Measurements from ENCODE around the gene RRM2. TPM values are rescaled to one million over a fixed set of nuclear protein-coding genes. Genes with fewer than 3 reads are reported as not detected.

Gene RRM2
- total RNA-seq, 2 experiments from 2014 or later = 571 to 604 TPM

DNA sequence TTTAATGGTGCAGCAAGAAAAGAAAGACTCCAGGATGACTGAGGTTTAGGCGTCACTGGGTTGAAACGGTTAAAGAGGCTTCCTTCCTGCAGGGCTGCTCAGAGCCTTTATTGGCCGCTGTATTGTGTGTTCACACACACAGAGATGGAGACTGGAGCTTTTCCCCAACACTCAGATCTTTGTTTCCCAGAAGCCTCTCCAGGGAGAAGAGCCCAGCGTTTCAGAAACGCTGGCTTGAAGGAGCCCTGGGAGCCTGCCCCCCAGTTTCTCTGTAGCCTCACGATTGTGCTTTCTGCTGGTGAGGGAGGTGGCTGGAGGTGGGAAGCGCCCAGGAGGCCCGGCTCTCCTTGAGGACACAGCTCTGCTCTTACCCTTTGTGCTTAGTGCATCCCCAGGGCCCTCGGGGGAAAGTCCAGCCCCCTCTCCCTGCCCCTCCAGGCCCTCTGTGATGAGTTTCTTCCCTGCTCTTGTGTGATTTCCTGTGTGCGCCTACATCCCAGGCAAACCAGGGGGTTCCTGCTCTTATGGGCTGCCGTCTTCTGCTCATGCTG, 37.1 kb downstream of the RRM2 start:
- no peak overlapping the region for H3K4me3 Mint-ChIP-seq
- DNase-seq (no peak), ATAC-seq (peak; percentile 40)
- CTCF ChIA-PET = interaction anchor here (1.2 to 5.4 kb wide), 6 partner anchors 18 to 276 kb away, joined by 3 to 28 read pairs (median 7); partner anchors contain the start of gene HPCAL1
- no peaks in the 10 kb centered on the region for H3K27me3 Mint-ChIP-seq (ENCODE audit: low read depth)
- peaks cover 48% of the 10 kb centered on the region for H3K36me3 Mint-ChIP-seq (ENCODE audit: low read depth)
- peaks cover 29% of the 10 kb centered on the region for H3K4me1 Mint-ChIP-seq (ENCODE audit: low read depth)
- POLR2A ChIA-PET = no interaction called here
- H3K27ac Mint-ChIP-seq = peak overlapping the region; percentile 88
- H3K9me3 Mint-ChIP-seq (ENCODE audit: insufficient read depth) = no peaks in the 10 kb centered on the region

DNA sequence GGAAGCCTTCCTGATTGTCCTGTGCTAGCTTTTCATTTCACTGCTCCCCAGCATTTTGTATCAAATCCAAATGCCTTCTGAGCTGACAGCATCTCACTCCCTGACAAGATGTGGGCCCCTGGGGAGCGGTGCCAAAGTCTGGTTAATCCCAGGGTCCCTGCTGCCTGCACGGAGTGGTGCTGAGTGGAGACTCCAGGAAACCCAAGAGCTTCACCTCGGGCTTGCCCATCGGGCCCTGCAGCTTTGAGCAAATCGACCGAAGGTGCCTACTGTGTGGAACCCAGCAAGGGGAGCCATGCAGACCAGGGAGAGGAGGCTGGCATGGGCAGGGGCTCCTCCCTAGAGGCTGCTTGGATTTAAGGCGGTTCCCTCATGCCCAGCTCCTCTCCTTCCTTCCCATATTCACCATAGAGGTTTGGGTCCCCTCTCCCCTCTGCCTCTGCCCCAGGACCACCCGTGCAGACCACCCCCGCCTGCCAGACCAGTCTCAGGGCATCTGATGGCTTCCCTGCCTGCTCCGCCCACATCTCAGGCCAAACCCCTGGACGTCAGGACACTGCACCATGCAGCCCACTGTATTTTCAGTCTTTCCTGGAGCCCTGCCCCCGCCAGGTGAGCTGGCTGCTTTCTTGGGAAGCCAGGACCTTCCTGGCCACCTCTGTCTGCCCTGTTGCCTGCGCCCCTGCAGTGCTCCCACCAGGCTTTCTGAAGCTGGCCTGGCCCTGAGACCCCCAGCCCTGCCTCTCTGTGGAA, 37.8 kb downstream of the RRM2 start:
- CTCF ChIA-PET = interaction anchor here (1.2 to 5.4 kb wide), 6 partner anchors 19 to 275 kb away, joined by 3 to 28 read pairs (median 7); partner anchors contain the start of gene HPCAL1
- Mint-ChIP-seq H3K9me3 (ENCODE audit: insufficient read depth) (no peaks in the 10 kb centered on the region), H3K4me1 (ENCODE audit: low read depth) (peaks cover 29% of the 10 kb centered on the region), H3K36me3 (ENCODE audit: low read depth) (peaks cover 54% of the 10 kb centered on the region), H3K27ac (peak overlapping the region; percentile 88), H3K27me3 (ENCODE audit: low read depth) (no peaks in the 10 kb centered on the region), H3K4me3 (no peak overlapping the region)
- POLR2A ChIA-PET = no interaction called here
- no peak for DNase-seq
- no peak for ATAC-seq

DNA sequence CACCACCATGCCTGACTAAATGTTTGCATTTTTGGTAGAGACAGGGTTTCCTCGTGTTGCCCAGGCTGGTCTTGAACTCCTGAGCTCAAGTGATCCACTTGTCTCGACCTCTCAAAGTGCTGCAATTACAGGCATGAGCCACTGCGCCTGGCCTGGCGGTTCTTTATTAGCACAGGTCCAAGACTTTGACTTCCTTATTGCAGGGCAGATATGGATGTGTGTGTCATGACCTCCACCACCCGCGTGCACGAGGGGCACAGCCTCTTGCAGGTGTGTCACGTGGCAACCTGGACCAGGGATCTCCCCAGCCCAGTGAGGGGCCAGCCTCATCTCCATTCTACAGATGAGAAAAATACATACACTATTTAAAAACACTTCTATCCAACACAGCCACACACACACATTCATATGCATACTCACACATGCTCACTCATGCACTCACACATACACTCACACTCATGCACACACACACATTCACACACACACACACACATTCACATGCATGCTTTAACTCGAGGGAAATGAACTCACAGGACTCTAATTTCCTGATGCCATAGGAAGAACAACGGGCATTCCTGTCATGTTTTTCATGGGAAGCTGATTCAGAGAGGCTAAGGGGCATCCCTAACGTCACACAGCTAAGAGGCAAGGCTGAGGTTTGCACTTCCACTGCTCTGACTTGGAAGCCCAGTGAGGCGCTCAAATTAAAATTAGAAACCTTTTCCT, 38.8 kb downstream of the RRM2 start:
- Mint-ChIP-seq H3K36me3 (ENCODE audit: low read depth) (peaks cover 49% of the 10 kb centered on the region), H3K9me3 (ENCODE audit: insufficient read depth) (no peaks in the 10 kb centered on the region)

DNA sequence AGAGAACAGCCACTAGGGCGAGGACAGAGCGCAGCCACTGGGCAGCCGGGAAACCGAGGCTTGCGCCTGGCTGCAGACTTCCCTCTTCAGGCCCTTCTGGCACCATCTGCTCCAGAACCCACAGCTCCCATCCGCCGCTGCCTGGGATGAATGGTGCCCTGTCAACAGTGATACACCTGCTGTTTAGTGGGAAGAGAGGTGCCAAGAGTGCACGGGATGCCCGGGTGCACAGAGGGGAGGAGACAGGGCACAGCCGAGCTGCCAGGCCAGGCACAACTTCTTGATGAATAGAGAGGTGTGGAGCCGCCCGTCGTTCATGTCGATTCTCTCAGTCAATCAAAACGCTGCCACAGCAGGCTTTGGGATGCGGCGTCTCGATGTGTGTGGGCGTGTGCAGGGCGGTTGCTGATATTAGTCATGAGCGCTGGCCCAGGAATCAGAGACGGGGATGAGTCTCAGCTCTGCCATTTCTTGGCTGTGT, 39.5 kb downstream of the RRM2 start:
- ChIA-PET POLR2A (no interaction called here), CTCF (interaction anchor here (5.4 kb wide), 1 partner anchor 273 kb away, joined by 18 read pairs; no protein-coding TSS in a partner anchor)
- Mint-ChIP-seq H3K9me3 (ENCODE audit: insufficient read depth) (no peaks in the 10 kb centered on the region), H3K4me1 (ENCODE audit: low read depth) (peaks cover 29% of the 10 kb centered on the region), H3K4me3 (no peak overlapping the region), H3K36me3 (ENCODE audit: low read depth) (peaks cover 48% of the 10 kb centered on the region), H3K27me3 (ENCODE audit: low read depth) (no peaks in the 10 kb centered on the region), H3K27ac (no peak overlapping the region)
- ATAC-seq = no peak
- DNase-seq = no peak

More for the DNA sequence above, 38.8 kb downstream of the RRM2 start:
- POLR2A ChIA-PET = no interaction called here
- DNase-seq (no peak), ATAC-seq (no peak)
- Mint-ChIP-seq H3K27me3 (ENCODE audit: low read depth) (no peaks in the 10 kb centered on the region), H3K27ac (peak overlapping the region; percentile 69), H3K4me3 (no peak overlapping the region), H3K4me1 (ENCODE audit: low read depth) (peaks cover 29% of the 10 kb centered on the region)
- CTCF ChIA-PET = interaction anchor here (1.4 to 5.4 kb wide), 3 partner anchors 89 to 274 kb away, joined by 3 to 28 read pairs (median 18); no protein-coding TSS in a partner anchor

DNA sequence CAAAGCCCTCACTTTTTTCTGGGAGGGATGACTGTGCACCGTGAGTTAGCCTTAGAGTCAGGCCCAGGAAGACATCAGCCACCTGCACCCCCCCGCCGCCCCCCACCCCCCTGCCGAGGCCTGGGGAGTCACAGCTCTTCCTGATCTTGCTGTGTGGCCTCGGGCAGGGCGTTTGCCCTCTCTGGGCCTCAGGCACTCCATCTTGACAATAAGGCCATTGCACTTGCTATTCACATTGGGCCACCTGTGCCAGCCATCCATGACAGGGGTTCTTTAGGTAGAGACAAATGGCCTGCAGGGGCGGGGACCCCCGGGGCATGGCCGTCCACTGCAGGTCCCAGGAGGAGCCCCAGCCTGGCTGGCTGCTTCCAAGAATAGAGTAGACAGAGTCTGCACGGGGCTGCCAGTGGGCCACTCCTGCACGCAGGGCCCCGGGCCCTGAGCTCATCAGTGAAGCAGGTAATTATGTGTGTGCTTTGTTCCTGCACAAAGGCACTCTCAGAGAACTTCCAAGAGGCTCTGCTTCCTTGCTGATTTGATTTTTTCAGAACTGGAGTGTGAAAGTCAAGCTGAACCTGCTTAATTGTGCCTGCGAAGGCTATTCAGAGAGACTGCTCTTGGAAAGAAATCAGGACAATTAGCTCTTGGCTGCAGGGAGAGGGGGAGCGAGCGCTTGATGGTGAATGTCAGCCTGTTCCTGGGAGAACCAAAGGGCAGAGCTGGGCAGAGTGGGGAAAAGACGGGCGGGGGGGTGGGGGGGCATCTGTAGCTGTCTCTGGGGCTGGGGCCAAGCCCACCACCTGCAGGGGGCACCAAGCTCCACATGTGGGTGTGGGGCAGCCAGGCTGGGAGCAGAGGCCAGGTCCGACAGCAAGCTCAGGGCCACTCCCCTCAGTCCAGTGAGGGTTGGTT, 40.3 kb downstream of the RRM2 start:
- no peaks in the 10 kb centered on the region for H3K9me3 Mint-ChIP-seq (ENCODE audit: insufficient read depth)
- DNase-seq (no peak), ATAC-seq (no peak)
- H3K4me3 Mint-ChIP-seq = no peak overlapping the region
- ChIA-PET CTCF (interaction anchor here (1.0 to 5.4 kb wide), 3 partner anchors 141 to 272 kb away, joined by 3 to 18 read pairs (median 6); no protein-coding TSS in a partner anchor), POLR2A (no interaction called here)
- H3K27me3 Mint-ChIP-seq (ENCODE audit: low read depth) = no peaks in the 10 kb centered on the region
- peaks cover 44% of the 10 kb centered on the region for H3K36me3 Mint-ChIP-seq (ENCODE audit: low read depth)
- peaks cover 29% of the 10 kb centered on the region for H3K4me1 Mint-ChIP-seq (ENCODE audit: low read depth)
- no peak overlapping the region for H3K27ac Mint-ChIP-seq

DNA sequence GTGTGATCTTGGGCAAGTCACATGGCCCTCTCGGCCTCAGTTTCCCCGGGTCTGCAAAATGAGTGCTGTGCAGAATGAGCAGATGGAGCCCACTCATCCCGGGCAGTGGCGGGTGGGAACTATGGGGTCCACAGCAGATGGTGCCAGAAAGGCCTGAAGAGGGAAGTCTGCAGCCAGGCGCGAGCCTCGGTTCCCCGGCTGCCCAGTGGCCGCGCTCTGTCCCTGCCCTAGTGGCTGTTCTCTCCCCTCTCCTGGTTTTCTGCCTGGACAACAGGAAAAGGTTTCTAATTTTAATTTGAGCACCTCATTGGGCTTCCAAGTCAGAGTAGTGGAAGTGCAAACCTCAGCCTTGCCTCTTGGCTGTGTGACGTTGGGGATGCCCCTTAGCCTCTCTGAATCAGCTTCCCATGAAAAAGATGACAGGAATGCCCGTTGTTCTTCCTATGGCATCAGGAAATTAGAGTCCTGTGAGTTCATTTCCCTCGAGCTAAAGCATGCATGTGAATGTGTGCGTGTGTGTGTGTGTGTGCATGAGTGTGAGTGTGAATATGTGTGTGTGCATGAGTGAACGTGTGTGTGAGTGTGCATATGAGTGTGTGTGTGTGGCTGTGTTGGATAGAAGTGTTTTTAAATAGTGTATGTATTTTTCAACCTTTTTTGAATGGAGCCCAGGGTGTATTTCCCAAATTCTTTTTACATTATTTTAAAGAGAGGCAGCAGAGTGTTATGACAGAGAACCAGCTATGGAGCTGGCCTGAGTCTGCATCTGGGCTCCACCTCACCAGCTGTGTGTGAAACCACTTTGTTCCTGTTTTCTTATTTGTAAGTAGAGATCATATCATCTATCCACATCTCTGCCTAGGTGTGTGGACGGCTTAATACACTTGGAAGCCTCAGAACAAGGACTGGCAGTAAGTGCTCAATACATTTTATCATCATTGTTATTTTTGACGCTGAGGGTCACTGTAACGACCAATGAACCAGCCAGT, 41.3 kb downstream of the RRM2 start:
- H3K4me1 Mint-ChIP-seq (ENCODE audit: low read depth) = peaks cover 23% of the 10 kb centered on the region
- H3K27ac Mint-ChIP-seq = no peak overlapping the region
- H3K36me3 Mint-ChIP-seq (ENCODE audit: low read depth) = peaks cover 40% of the 10 kb centered on the region
- no peaks in the 10 kb centered on the region for H3K9me3 Mint-ChIP-seq (ENCODE audit: insufficient read depth)
- DNase-seq (no peak), ATAC-seq (no peak)
- CTCF ChIA-PET = interaction anchor here (1.0 to 5.4 kb wide), 3 partner anchors 140 to 271 kb away, joined by 3 to 18 read pairs (median 6); no protein-coding TSS in a partner anchor
- POLR2A ChIA-PET = interaction anchor here (0.6 kb wide), 1 partner anchor 140 kb away, joined by 3 read pairs; no protein-coding TSS in a partner anchor
- H3K4me3 Mint-ChIP-seq = no peak overlapping the region
- no peaks in the 10 kb centered on the region for H3K27me3 Mint-ChIP-seq (ENCODE audit: low read depth)

DNA sequence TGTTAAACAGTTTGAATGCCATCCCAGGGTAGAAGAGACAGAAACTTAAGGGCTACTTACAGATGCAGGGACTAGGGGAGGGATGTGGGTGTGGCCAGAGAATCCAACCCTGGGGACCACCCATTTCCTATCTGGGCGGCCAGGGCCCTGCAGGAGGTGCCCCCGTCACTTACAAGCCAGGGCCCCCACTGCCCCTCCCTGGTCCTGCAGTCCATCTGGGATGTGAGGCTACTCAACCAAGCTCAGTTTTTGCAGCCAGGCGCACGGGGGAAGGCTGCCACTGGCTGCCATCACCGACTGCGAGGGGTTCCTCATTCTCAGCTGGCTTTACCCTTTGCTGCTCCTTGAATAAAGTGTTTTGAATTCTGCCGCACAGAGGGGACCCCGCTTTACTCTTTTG, 42.1 kb downstream of the RRM2 start:
- ChIA-PET CTCF (no interaction called here), POLR2A (interaction anchor here (1.9 kb wide), 1 partner anchor 8 kb away, joined by 7 read pairs; no protein-coding TSS in a partner anchor)
- DNase-seq (no peak), ATAC-seq (no peak)
- H3K9me3 Mint-ChIP-seq (ENCODE audit: insufficient read depth) = no peaks in the 10 kb centered on the region
- H3K27ac Mint-ChIP-seq = no peak overlapping the region
- no peak overlapping the region for H3K4me3 Mint-ChIP-seq
- H3K27me3 Mint-ChIP-seq (ENCODE audit: low read depth) = no peaks in the 10 kb centered on the region
- H3K4me1 Mint-ChIP-seq (ENCODE audit: low read depth) = peaks cover 15% of the 10 kb centered on the region
- peaks cover 35% of the 10 kb centered on the region for H3K36me3 Mint-ChIP-seq (ENCODE audit: low read depth)

DNA sequence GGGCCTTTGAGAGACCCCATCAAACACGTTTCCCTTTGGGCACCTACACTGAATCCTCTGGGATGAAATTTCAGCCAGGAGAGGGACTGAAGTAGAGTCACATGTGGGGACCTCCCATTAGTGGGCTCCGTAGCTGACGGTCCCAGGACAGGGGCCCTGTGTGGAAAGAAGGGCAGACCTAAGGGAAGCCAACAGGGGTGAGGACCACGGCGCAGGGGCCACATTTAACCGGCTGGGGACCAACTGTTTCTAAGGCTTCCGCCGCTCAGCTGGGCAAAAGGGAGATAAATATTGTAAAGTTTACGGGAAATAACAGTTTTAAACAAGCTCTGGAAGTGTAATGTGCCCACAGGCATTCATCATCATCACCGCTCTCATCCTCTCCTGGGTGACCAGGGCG, 42.7 kb downstream of the RRM2 start:
- ChIA-PET CTCF (interaction anchor here (0.9 kb wide), 2 partner anchors 10 to 244 kb away, joined by 3 to 5 read pairs; no protein-coding TSS in a partner anchor), POLR2A (interaction anchor here (1.3 to 1.9 kb wide), 2 partner anchors 9 to 23 kb away, joined by 3 to 7 read pairs; no protein-coding TSS in a partner anchor)
- ATAC-seq = no peak
- no peaks in the 10 kb centered on the region for H3K9me3 Mint-ChIP-seq (ENCODE audit: insufficient read depth)
- H3K4me3 Mint-ChIP-seq = no peak overlapping the region
- H3K4me1 Mint-ChIP-seq (ENCODE audit: low read depth) = peaks cover 9% of the 10 kb centered on the region
- peaks cover 35% of the 10 kb centered on the region for H3K36me3 Mint-ChIP-seq (ENCODE audit: low read depth)
- DNase-seq = no peak
- no peaks in the 10 kb centered on the region for H3K27me3 Mint-ChIP-seq (ENCODE audit: low read depth)
- H3K27ac Mint-ChIP-seq = no peak overlapping the region

DNA sequence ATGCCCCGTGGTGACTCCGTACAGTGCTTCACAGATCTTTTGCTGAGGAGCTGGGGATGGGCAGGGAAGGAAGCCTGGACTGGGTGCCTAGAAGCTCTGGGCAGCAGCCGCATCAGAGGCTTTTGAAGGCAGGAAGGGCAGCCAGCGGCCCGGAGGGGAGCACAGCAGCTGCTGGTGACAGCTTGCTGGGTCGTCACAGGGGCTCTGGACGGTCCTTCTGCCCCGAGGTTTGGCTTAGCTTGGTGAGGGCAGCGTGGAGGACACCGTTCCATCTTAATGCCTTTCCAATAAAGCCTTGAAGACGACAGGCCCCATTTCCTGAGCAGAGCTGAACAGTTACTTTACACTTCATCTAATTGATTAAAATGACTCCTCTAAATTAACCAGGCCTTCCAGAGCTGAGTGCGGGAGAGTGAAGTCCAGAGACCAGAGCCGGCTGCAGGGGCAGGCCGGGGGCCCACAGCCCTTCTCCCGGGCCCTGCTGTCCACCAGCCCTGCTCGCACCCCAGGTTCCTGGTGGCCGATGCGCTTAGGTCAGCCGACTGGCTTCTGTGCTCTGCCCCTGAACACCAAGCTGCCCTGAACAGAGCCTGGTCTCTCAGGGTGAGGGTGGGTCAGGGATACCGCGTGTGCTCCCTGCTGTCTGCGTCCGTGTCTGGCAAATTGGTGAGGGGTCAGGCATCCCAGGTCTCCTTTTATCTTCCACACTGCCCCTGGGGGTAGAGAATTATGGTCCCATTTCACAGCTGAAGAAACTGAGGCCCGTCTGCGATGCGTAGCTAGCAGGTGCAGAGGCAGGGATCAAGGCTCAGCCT, 43.5 kb downstream of the RRM2 start:
- Mint-ChIP-seq H3K27ac (no peak overlapping the region), H3K4me1 (ENCODE audit: low read depth) (peaks cover 9% of the 10 kb centered on the region), H3K36me3 (ENCODE audit: low read depth) (peaks cover 34% of the 10 kb centered on the region), H3K27me3 (ENCODE audit: low read depth) (no peaks in the 10 kb centered on the region), H3K9me3 (ENCODE audit: insufficient read depth) (no peaks in the 10 kb centered on the region), H3K4me3 (no peak overlapping the region)
- DNase-seq = no peak
- no peak for ATAC-seq
- POLR2A ChIA-PET = interaction anchor here (1.3 to 1.9 kb wide), 2 partner anchors 10 to 24 kb away, joined by 3 to 7 read pairs; no protein-coding TSS in a partner anchor
- CTCF ChIA-PET = interaction anchor here (0.9 to 1.5 kb wide), 3 partner anchors 10 to 269 kb away, joined by 3 to 6 read pairs (median 5); no protein-coding TSS in a partner anchor

Data from activated CD8-positive, alpha-beta T cell treated with anti-CD3 and anti-CD28 coated beads, Interleukin-2, amount 10 ng/mL, durations not matched to agents 7 days and 5 days (primary cell).